Measurements from ENCODE around the gene STAB2. TPM values are rescaled to one million over a fixed set of nuclear protein-coding genes. Genes with fewer than 3 reads are reported as not detected.
A peak's percentile ranks its signal among the peaks of the same experiment; 100 is the strongest.

STAB2 gene
- total RNA-seq, 2 donors from 2014 or later: under 0.01 TPM; not detected in 1

DNA sequence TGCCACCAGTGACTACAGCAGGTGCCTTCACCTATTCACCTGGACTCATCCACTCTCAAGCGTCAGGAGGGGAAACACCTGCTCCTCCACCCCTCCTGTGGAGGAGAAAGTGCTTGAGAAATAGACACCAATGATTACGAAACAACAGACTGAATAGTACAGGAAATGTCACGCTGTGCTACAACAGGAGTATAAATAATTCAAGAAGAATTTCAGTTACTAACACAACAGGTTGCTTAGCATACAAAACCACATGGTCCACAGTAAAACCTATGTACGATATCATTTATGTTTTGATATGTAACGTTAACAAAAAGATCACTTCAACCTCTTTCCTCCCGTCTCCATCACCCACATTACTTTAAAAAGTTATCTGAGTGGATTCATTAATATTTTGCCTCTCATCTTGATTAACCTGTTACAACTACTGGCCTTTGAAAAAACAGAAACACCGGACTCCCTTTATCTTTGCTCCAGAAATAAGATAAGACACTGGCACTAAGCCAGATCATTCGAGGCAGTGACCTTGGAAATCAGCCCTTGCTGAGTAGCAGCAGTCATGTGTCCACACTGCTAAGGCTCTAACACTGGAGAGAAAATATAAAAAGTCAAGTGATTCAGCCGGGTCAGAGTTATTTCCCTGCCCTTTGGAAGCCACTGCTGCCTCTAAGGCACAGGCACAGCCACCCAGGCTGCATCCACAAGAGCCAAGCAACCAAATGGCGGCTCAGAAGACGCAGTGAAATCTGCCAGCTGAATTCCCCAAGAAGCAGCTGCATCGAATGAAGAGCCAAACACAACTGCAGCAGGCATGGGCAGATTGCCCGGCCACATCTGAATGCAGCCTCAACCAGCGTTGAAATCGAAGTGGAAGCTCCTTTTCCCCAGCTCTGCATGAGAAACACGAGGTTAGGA lies 213.0 kb downstream of the STAB2 start:
- ATAC-seq (peak; percentile 89), DNase-seq (peak; percentile 66 to 86 (median 78))
- intact Hi-C loops (cut with DNase I): no loop called here
- Histone ChIP-seq H3K27me3 (no peaks in the 10 kb centered on the region), H3K27ac (peak overlapping the region; percentile 53 to 75 (median 69)), H3K4me3 (no peak overlapping the region), H3K9me3 (no peaks in the 10 kb centered on the region), H3K36me3 (replicated peaks in 1 of 2; ENCODE audit: insufficient read depth in 1 of 2, low read depth in 2 of 2) (peaks cover 0 to 6% of the 10 kb centered on the region in 2 donors), H3K4me1 (peaks cover 29% of the 10 kb centered on the region)
- TF ChIP-seq, protein P1, sequence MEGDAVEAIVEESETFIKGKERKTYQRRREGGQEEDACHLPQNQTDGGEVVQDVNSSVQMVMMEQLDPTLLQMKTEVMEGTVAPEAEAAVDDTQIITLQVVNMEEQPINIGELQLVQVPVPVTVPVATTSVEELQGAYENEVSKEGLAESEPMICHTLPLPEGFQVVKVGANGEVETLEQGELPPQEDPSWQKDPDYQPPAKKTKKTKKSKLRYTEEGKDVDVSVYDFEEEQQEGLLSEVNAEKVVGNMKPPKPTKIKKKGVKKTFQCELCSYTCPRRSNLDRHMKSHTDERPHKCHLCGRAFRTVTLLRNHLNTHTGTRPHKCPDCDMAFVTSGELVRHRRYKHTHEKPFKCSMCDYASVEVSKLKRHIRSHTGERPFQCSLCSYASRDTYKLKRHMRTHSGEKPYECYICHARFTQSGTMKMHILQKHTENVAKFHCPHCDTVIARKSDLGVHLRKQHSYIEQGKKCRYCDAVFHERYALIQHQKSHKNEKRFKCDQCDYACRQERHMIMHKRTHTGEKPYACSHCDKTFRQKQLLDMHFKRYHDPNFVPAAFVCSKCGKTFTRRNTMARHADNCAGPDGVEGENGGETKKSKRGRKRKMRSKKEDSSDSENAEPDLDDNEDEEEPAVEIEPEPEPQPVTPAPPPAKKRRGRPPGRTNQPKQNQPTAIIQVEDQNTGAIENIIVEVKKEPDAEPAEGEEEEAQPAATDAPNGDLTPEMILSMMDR (IDR thresholded peaks at IDR 0.05): no peak
- no peak for TF ChIP-seq POLR2A (IDR thresholded peaks at IDR 0.05)
- 7 to 12% methylated on average over 16 of the region's 16 CpGs for WGBS, 2 donors

DNA sequence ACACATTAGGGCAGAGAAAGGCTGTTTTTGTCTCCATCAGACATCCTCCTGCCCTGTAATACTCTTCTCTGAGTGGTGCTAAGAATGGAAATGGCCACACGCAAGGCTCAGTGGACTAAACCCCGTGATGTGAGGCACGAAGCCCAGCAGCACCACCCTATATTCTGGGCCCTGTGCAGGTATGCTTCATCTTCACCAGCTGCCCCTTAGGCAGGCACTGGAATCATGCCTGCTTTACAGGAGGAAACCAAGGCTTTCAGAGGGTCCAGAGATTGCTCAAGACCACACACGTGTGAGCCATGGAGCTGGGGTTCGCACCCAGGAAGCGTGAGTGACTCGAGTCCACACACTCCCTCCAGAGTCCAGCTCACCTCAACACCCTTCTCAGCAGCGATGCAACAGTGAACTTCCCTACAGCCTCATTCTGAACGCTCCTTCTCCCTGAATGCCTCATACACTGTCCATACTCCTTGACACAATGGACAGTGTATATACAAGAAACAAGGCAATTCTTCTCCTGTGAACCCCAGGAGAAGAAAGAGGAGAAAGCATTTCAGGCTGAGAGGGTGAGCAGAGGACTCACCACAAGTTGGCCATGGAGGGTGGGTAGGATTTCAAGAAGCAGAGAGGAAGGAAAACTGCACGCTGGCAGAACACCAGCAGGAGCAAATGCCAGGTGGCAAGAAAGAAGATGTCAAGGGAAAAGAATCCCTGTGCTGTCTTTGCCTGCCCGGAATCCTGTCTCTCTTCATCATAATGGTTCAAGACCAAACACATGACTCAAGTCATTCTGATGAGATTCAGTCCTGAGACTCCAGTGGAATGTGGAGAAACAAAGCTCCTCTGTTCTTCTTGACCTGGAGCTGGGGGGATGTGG lies 214.9 kb downstream of the STAB2 start:
- H3K36me3 ChIP-seq (replicated peaks in 1 of 2; ENCODE audit: insufficient read depth in 1 of 2, low read depth in 2 of 2): peaks cover 0 to under 1% of the 10 kb centered on the region in 2 donors
- 86 to 93% methylated on average over 10 to 11 of the region's 11 CpGs for WGBS, 2 donors
- H3K4me3 ChIP-seq: no peak overlapping the region
- H3K27ac ChIP-seq: no peak overlapping the region
- TF ChIP-seq, protein P1 (IDR thresholded peaks at IDR 0.05): no peak
- no peak for TF ChIP-seq POLR2A (IDR thresholded peaks at IDR 0.05)
- H3K9me3 ChIP-seq: no peaks in the 10 kb centered on the region
- DNase-seq (no peak), ATAC-seq (no peak)
- H3K27me3 ChIP-seq: no peaks in the 10 kb centered on the region
- H3K4me1 ChIP-seq: peaks cover 34% of the 10 kb centered on the region
- intact Hi-C loops (cut with DNase I): no loop called here

DNA sequence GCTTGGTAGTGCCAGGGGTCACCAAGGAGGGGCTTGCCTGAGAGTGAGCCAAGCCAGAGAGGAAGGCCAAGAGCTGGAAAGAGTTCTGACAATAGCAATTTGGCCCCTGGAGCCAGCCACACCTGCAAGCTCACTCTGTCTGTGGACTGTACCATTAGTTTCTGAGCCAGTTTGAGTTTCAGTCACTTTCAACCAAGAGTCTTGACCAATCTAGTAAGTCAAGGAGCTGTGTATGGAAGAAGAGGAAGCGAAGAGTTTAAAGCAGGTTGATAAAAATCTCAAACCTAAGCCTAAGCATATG lies 215.5 kb downstream of the STAB2 start:
- H3K9me3 ChIP-seq: no peaks in the 10 kb centered on the region
- DNase-seq (no peak), ATAC-seq (no peak)
- no peak overlapping the region for H3K4me3 ChIP-seq
- intact Hi-C loops (cut with DNase I): no loop called here
- 93 to 100% methylated on average over 1 of the region's 1 CpG for WGBS, 2 donors
- H3K27me3 ChIP-seq: no peaks in the 10 kb centered on the region
- H3K4me1 ChIP-seq: peaks cover 34% of the 10 kb centered on the region
- no peaks in the 10 kb centered on the region for H3K36me3 ChIP-seq (replicated peaks in 1 of 2; ENCODE audit: insufficient read depth in 1 of 2, low read depth in 2 of 2)
- no peak overlapping the region for H3K27ac ChIP-seq
- no peak for TF ChIP-seq POLR2A (IDR thresholded peaks at IDR 0.05)
- TF ChIP-seq, protein P1 (IDR thresholded peaks at IDR 0.05): no peak

DNA sequence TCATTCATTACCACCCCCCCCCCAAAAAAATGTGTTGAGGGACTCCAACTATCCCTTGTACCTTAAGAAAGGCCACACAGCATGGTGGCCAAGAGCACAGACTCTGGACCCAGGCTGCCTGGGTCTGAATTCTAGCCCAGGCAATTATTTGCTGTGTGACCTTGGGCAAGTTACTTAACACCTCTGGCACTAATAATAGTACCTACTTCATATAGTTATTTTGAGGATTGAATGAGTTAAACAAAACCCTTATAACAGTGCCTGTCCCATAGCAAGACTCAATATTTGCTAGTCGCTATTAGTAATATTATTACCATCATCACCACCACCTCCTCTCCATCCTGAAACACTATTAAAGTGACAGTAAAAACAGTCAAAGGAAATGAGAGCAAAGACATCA lies 216.8 kb downstream of the STAB2 start:
- Histone ChIP-seq H3K27ac (no peak overlapping the region), H3K4me3 (no peak overlapping the region), H3K36me3 (replicated peaks in 1 of 2; ENCODE audit: insufficient read depth in 1 of 2, low read depth in 2 of 2) (no peaks in the 10 kb centered on the region), H3K9me3 (no peaks in the 10 kb centered on the region), H3K27me3 (no peaks in the 10 kb centered on the region), H3K4me1 (peaks cover 44% of the 10 kb centered on the region)
- ATAC-seq: no peak
- no peak for DNase-seq
- intact Hi-C loops (cut with DNase I): no loop called here
- WGBS, 2 donors: 95 to 100% methylated on average over 1 of the region's 1 CpG
- no peak for TF ChIP-seq POLR2A (IDR thresholded peaks at IDR 0.05)
- TF ChIP-seq, protein P1 (IDR thresholded peaks at IDR 0.05): no peak

Measured in body of pancreas (tissue), 4 donors.